Measurements from ENCODE around the gene ARHGAP6.

ARHGAP6 gene

DNA sequence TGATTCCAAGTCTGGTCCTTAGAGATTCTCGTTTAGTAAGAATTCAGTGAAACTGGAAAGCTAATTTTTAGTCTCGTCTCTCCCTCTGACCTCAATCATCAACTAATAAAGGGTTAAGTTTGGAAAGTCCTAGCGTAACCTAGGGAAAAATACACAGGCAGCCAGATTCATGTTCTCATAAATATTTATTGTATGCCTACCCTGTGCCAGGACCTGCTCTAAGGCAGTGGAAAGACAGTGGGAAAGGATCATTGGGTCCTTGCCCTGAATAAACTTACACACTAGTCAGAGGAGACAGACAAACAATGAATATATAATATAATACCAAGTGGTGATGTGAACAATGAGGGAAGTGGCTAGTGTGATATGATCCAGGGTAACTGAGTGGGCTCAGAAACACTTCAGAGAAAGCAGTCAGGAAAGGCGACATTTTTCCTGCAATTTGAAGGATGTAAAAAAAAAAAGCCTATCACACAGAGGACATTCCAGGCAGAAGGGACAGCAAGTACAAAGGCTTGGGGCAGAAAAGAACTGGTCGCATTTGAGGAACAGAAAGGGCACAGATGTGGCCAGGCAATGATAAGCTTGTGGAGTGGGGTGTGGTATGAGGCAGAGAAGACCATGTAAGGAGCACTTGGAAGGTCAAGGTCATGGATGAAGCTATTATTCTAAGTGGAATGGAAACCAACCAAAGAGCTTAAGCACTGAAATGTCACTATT is 243.8 kb downstream of the ARHGAP6 start:
- DNase-seq, result no peak

DNA sequence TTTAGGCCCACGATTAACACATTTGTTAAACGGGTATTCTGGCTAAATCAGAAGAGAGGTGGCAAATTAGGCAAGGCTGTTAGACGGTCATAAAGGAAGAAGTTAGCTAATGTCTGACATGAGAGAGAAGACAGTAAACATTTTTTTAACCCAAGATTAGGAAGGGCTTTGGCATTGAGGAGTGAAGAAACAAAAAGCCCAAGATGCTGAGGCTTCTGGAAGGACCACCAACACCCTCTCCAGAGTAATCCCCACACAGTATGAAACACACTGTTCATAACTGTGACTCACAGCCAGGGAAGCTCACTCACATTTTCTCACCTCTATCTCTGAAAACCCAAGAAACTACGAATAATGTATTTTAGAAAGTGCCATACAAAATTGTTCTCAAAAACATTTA is 244.9 kb downstream of the ARHGAP6 start:
- no peak for DNase-seq

- no peak for DNase-seq
These were observed 246.6 kb downstream of the ARHGAP6 start for GRCh38 chrX:11419102-11419501.

GRCh38 chrX:11416600-11416999 is 249.1 kb downstream of the ARHGAP6 start:
- no peak for DNase-seq

DNA sequence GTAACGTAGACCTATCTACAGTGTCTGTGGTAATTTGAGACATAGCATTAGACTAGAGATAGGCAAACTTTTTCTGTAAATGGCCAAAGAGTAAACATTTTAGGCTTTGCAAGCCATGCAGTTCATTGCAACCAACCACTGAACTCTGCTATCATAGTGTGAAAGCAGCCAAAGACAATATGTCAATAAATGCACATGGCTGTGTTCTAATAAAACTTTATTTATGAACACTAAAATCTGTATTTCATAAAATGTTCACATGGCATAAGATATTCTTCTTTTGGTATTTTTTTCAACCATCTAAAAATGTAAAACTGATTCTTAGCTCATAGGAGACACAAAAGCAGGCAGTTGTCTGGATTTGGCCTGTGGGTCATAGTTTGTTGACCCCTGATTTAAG is 251.6 kb downstream of the ARHGAP6 start:
- DNase-seq, result no peak

- no peak for DNase-seq
These were observed 252.8 kb downstream of the ARHGAP6 start for GRCh38 chrX:11412715-11413623.

- DNase-seq, result no peak
These were observed 255.8 kb downstream of the ARHGAP6 start for GRCh38 chrX:11409957-11410356.

DNA sequence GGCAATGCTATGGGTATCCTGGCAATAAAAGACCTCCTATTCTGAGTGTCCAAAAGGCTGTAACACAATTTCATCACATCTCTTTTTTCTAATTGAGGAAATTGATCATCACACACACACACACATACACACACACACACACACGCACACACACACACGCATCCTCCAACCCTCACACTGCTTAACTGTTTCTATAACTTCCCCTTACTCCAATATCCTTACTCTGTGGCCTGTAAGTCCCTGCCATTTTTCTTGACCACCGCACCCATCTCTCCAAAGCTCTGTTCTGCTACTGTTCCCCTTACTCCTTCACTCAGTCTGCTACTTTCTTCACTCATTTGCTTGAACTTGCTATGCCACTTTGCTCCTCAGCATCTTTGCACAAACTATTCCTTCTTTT is 256.9 kb downstream of the ARHGAP6 start:
- DNase-seq, result no peak

- DNase-seq, result no peak
These were observed 257.7 kb downstream of the ARHGAP6 start for GRCh38 chrX:11408109-11408405.

DNA sequence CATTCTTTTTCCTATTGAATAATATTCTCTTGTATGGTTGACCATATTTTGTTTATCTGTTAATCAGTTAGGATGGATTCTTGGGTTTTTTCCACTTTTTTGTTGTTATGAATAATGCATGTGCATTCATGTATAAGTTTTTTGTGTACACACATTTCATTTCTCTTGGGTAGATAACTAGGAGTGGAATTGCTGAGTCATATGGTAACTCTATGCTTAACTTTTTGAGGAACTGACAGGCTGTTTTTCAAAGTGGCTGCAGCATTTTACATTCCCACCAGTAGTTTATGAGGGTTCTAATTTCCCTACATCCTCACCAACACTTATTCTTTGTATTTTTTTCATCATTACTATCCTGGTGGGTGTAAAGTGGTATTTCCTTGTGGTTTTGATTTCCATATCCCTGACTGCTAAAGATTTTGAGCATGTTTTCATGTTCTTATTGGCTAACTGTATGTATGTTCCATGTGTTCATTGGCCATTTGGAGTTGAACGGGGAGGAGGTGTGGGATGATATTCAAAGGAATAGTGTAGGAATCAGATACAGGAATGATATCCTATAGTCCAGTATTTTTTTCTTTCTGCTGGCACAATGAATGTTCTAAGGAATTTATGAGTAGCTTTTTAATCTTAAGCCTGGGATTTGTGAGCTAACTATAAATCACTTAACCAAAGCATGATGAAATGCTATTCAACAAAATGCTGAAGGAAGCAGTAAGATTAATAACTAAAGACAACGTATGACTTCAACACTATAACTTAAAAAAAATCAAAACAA is 258.2 kb downstream of the ARHGAP6 start:
- no peak for DNase-seq

- DNase-seq, result no peak
These were observed 259.5 kb downstream of the ARHGAP6 start for GRCh38 chrX:11406109-11406765.

DNA sequence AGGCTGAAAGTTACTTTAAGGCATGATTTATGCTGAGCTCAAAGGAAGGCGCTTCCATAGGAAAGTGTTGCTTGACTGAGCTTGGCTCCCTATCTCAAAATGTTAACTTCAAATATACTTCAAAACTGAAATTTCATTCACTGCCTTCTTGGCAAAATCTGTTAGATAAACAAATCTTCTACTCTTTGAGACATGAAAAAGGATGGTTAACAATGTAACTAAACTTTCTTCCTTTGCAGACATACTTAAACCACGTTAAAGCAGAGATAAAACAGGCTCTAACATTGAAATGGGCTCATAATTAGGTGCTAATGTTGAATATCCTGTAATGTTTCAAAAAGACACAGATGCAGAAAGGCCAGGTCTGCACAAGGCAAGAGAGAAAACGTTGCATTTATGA is 262.1 kb downstream of the ARHGAP6 start:
- DNase-seq, result no peak

GRCh38 chrX:11401966-11402365 is 263.8 kb downstream of the ARHGAP6 start:
- no peak for DNase-seq

GRCh38 chrX:11399489-11400094 is 266.1 kb downstream of the ARHGAP6 start:
- no peak for DNase-seq

GRCh38 chrX:11398785-11399184 is 266.9 kb downstream of the ARHGAP6 start:
- no peak for DNase-seq

DNA sequence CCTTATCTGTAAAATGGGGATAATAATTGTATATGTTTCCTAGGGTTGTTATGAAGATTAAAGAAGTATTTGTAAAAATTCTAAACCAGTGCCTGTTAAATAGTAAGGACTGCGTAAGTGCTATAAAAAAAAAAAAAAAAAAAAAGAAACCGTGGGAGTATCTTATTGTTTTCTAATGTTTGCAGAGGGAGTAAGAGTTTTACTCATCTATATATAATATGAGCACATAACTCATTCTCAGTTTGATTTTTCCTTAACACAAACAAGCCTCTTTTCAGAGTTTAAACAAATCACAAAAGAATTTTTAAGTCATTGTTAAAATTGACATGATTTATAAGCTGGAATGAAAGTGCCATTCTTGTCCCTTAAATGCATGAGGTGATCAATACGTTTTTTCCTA is 267.6 kb downstream of the ARHGAP6 start:
- DNase-seq, result no peak

DNA sequence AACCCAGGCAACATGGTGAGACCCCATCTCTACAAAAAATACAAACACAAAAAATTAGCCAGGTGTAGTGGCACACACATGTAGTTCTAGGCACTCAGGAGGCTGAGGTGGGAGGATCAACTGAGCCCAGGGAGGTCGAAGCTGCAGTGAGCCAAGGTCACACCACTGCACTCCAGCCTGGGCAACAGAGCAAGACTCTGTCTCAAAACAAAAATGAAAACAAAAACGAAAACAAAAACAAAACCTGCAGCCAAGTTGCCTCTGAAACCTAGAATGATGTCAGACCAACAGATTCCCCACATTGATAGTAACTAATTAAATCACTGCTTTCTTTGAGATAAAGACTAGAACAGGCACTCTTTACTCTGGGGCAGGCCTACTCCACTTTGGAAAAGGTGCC is 268.0 kb downstream of the ARHGAP6 start:
- no peak for DNase-seq

DNA sequence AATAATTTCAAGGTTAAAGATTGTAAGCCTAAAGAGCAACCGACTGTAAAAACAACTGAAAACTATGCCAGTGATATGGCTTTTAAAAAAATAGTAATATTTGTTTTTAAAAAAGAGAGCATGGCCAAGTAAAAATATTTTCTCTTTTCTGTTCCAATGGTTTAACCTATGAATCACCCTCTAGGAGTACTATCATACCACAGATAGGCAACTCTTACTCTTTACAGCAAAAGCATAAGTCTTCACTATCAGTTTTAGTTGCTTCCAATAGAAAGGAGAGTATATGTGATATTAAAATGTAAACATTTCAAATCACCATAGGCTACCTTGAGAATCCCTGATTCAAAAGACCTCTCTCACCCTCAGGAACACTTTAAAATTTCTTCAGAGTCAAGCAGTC is 269.9 kb downstream of the ARHGAP6 start:
- DNase-seq, result no peak

DNA sequence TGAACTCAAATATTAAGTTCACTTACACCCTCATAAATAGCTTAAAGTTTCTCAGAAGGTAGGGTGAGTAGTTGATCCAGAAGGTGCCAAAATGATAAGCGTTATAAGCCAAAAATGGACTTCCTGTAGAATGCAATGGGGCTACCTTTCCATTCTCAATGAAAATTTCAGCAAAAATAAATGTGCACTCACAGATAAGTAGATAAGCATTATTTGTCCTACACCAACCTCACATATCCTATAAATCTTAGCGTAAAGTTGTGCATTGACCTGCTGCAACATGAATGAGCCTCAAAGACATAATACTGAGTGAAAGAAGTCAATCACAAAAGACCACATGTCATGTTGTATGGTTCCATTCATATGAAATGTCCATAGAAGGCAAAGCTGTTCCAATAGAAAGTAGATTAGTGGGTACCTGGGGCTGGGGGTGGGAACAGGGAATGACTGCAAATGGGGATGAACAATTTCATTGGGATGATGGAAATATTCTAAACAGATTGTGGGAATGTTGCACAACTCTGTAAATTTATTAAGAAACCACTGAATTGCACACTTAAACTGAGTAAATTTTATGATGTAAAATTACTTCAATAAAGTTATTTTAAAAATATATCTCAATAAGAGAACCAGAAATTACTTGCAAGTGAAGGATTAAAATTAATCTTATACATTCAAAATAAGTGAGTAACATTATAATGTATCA is 271.6 kb downstream of the ARHGAP6 start:
- DNase-seq, result no peak

DNA sequence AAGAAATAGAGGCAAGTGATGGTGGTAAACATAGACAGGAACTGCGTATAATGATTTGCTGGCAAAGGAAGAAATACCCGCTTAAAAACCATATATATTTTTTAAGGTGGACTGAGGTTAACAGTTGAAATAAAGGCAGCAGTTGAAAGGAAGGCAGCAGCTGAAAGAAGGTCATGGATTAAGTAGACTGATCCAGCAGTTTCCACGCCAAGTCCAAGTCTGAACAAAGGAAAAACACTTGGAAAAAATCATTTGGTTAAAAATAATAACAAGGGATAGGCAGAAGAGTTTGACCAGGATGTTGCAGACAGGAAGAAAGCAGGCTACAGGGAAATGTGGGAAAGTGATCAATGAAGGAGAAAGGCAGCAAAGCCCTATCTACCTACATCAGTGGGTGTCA is 278.9 kb downstream of the ARHGAP6 start:
- DNase-seq, result no peak

- DNase-seq, result no peak
These were observed 279.7 kb downstream of the ARHGAP6 start for GRCh38 chrX:11386001-11386523.

DNA sequence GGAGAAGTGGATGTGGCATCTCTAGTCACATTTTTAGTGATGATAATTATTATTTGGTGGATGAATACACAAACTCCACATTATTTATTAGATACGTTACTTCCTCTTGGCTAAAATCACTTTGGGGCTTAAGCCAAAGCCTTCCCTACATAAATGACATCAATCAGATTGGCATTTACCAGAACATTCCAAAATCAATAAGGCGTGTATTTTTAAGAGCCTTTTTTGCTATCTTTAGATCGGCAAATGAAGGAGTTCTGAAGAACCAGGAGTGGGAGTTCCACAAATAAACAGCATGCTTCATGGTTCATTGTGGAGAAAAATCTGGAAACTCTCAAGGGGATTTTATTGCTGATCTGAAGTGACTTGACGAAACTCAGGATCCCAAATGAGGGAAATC is 282.8 kb downstream of the ARHGAP6 start:
- DNase-seq, result no peak
